Activated CD8-positive, alpha-beta memory T cell treated with anti-CD3 and anti-CD28 coated beads, Interleukin-2, amount 50 U/mL, for 24 hours (primary cell): ENCODE data around the gene PKNOX2.

Experiments used
- DNase-seq: peaks from one replicate; pipeline ENCODE4 v3.0.0-alpha.2; 2020; ENCODE audit errors: extremely low read depth

The PKNOX2 gene

GRCh38 chr11:125312812-125313211 lies 148.3 kb downstream of the PKNOX2 start:
- DNase-seq = no peak

- DNase-seq = no peak
Measured at GRCh38 chr11:125313271-125314219, 149.0 kb downstream of the PKNOX2 start.

GRCh38 chr11:125314276-125315078 lies 149.9 kb downstream of the PKNOX2 start:
- no peak for DNase-seq

GRCh38 chr11:125315079-125315740 lies 150.7 kb downstream of the PKNOX2 start:
- DNase-seq = no peak

- no peak for DNase-seq
Measured at GRCh38 chr11:125317416-125317815, 152.9 kb downstream of the PKNOX2 start.

GRCh38 chr11:125319649-125320048 lies 155.1 kb downstream of the PKNOX2 start:
- no peak for DNase-seq

- DNase-seq = no peak
Measured at GRCh38 chr11:125320347-125321076, 156.0 kb downstream of the PKNOX2 start.

GRCh38 chr11:125322289-125322688 lies 157.7 kb downstream of the PKNOX2 start:
- no peak for DNase-seq

- no peak for DNase-seq
Measured at GRCh38 chr11:125325196-125325595, 160.6 kb downstream of the PKNOX2 start.

- no peak for DNase-seq
Measured at GRCh38 chr11:125326126-125326525, 161.6 kb downstream of the PKNOX2 start.

- no peak for DNase-seq
Measured at GRCh38 chr11:125327518-125328224, 163.1 kb downstream of the PKNOX2 start.

GRCh38 chr11:125328225-125328580 lies 163.7 kb downstream of the PKNOX2 start:
- DNase-seq = no peak

GRCh38 chr11:125329786-125330185 lies 165.2 kb downstream of the PKNOX2 start:
- no peak for DNase-seq

GRCh38 chr11:125330462-125331325 lies 166.1 kb downstream of the PKNOX2 start:
- no peak for DNase-seq

- no peak for DNase-seq
Measured at GRCh38 chr11:125331357-125332035, 166.9 kb downstream of the PKNOX2 start.

- no peak for DNase-seq
Measured at GRCh38 chr11:125332821-125333220, 168.3 kb downstream of the PKNOX2 start.

- no peak for DNase-seq
Measured at GRCh38 chr11:125333354-125334073, 169.0 kb downstream of the PKNOX2 start.

- DNase-seq = no peak
Measured at GRCh38 chr11:125335106-125335505, 170.6 kb downstream of the PKNOX2 start.
